IMR-90 (cell line): ENCODE data around the gene TRAF1. TPM values are rescaled to one million over a fixed set of nuclear protein-coding genes. Genes with fewer than 3 reads are reported as not detected.

Source experiments
- ATAC-seq: fragments of 200-7000 bp; cut with Tn5 transposase; 2 replicates; pipeline ENCODE4 v1.9.1; 2020; ENCODE audit warnings: low read depth, mild to moderate bottlenecking, moderate library complexity
- BruUV-seq: library from RNA; stranded (reverse); fragments of 400-500 nt; replicated peaks from 2 replicates; lab custom pipeline; 2021; lab: Mats Ljungman, UMichigan
- CTCF ChIA-PET: fragments of 300-600 bp; formaldehyde crosslinking; extraction: SDS; loops from one replicate; lab custom pipeline; 2021; ENCODE audit warnings: antibody characterized with exemption; lab: Yijun Ruan, JAX
- POLR2A ChIA-PET: fragments of 300-600 bp; sonication (Branson Sonifier 250); formaldehyde crosslinking; loops from one replicate; lab custom pipeline; 2022; ENCODE audit warnings: antibody characterized with exemption; ENCODE audit not compliant: unreplicated experiment; lab: Charles Lee
- DNase-seq: peaks from one replicate; pipeline ENCODE4 v3.0.0; 2013
- H2AFZ ChIP-seq: replicated peaks from 2 replicates; pipeline ENCODE3; 2013; ENCODE audit warnings: low read length, mild to moderate bottlenecking; ENCODE audit not compliant: poor library complexity
- H2AK5ac ChIP-seq: 2 replicates; pipeline ENCODE4 v1.6.1; 2013; ENCODE audit warnings: low read depth, low read length, inconsistent platforms
- H2AK9ac ChIP-seq: replicated peaks from 2 replicates; pipeline ENCODE3; 2013; ENCODE audit warnings: mild to moderate bottlenecking, low read depth, low read length, moderate library complexity; ENCODE audit not compliant: poor library complexity
- H2BK120ac ChIP-seq: 2 replicates; pipeline ENCODE4 v1.6.1; 2013; ENCODE audit warnings: low read depth, low read length, inconsistent platforms
- H2BK15ac ChIP-seq: 3 replicates; pipeline ENCODE4 v1.6.1; 2013; ENCODE audit warnings: low read depth, low read length, inconsistent platforms
- H2BK20ac ChIP-seq: 2 replicates; pipeline ENCODE4 v1.6.1; 2013; ENCODE audit warnings: low read depth, mild to moderate bottlenecking, inconsistent platforms, low read length, moderate library complexity
- H2BK5ac ChIP-seq: 2 replicates; pipeline ENCODE4 v1.6.1; 2013; ENCODE audit warnings: mild to moderate bottlenecking, low read depth, low read length, inconsistent platforms; ENCODE audit not compliant: poor library complexity, severe bottlenecking
- H3K14ac ChIP-seq: replicated peaks from 2 replicates; pipeline ENCODE4 v1.6.1; 2013; ENCODE audit warnings: low read depth, low read length, inconsistent platforms
- H3K18ac ChIP-seq: 2 replicates; pipeline ENCODE4 v1.6.1; 2013; ENCODE audit warnings: low read depth, low read length, control low read depth
- H3K23ac ChIP-seq: 2 replicates; pipeline ENCODE4 v1.6.1; 2013; ENCODE audit warnings: low read depth, low read length, inconsistent platforms
- H3K27ac ChIP-seq: 2 replicates; pipeline ENCODE4 v1.5.1; 2013; ENCODE audit warnings: mild to moderate bottlenecking, control low read depth, low read length; ENCODE audit not compliant: insufficient read depth
- H3K27me3 ChIP-seq: 2 replicates; pipeline ENCODE4 v1.6.1; 2013; ENCODE audit warnings: low read length; ENCODE audit not compliant: control insufficient read depth, insufficient read depth
- H3K36me3 ChIP-seq: 2 replicates; pipeline ENCODE4 v1.6.1; 2013; ENCODE audit warnings: low read length, mixed read lengths; ENCODE audit not compliant: control insufficient read depth, insufficient read depth
- H3K4ac ChIP-seq: 2 replicates; pipeline ENCODE4 v1.6.1; 2013; ENCODE audit warnings: low read depth, low read length, inconsistent platforms
- H3K4me1 ChIP-seq: 2 replicates; pipeline ENCODE4 v1.6.1; 2013; ENCODE audit warnings: low read length, mixed read lengths; ENCODE audit not compliant: control insufficient read depth, insufficient read depth
- H3K4me2 ChIP-seq: 2 replicates; pipeline ENCODE4 v1.6.1; 2013; ENCODE audit warnings: low read depth, mild to moderate bottlenecking, control low read depth, low read length, moderate library complexity
- H3K4me3 ChIP-seq: 2 replicates; pipeline ENCODE4 v1.5.1; 2013; ENCODE audit warnings: low read depth, mild to moderate bottlenecking, control low read depth, low read length, moderate library complexity; ENCODE audit not compliant: insufficient read depth
- H3K56ac ChIP-seq: 2 replicates; pipeline ENCODE4 v1.6.1; 2013; ENCODE audit warnings: low read length, inconsistent platforms; ENCODE audit not compliant: insufficient read depth; ENCODE audit errors: extremely low read depth
- H3K79me1 ChIP-seq, 2 experiments: 2 replicates each; pipeline ENCODE4 v1.6.1; 2013; ENCODE audit warnings: low read length in 2 of 2, inconsistent platforms in 1 of 2, low read depth in 1 of 2
- H3K9ac ChIP-seq: 2 replicates; pipeline ENCODE4 v1.6.1; 2013; ENCODE audit warnings: low read depth, low read length, control low read depth
- H3K9me1 ChIP-seq: 2 replicates; pipeline ENCODE4 v1.6.1; 2013; ENCODE audit warnings: low read length, inconsistent platforms; ENCODE audit not compliant: insufficient read depth
- H3K9me3 ChIP-seq: 2 replicates; pipeline ENCODE4 v1.6.1; 2013; ENCODE audit warnings: low read length; ENCODE audit not compliant: control insufficient read depth, insufficient read depth
- H4K20me1 ChIP-seq: 2 replicates; pipeline ENCODE4 v1.6.1; 2013; ENCODE audit warnings: low read length, inconsistent platforms; ENCODE audit not compliant: insufficient read depth
- H4K5ac ChIP-seq: 2 replicates; pipeline ENCODE4 v1.6.1; 2013; ENCODE audit warnings: mild to moderate bottlenecking, low read depth, low read length, control low read depth
- H4K8ac ChIP-seq, 2 experiments: 2 replicates each; pipeline ENCODE4 v1.6.1; 2013; ENCODE audit warnings: low read depth in 2 of 2, low read length in 2 of 2, control low read depth in 1 of 2, inconsistent platforms in 1 of 2
- H4K91ac ChIP-seq: 2 replicates; pipeline ENCODE4 v1.6.1; 2013; ENCODE audit warnings: low read depth, low read length, inconsistent platforms; ENCODE audit not compliant: insufficient read depth
- BHLHE40 ChIP-seq: fragments of 150-350 bp; IDR thresholded peaks from 2 replicates; pipeline ENCODE4 v1.6.1; 2016; ENCODE audit warnings: mild to moderate bottlenecking, low read depth, low read length
- MAFK ChIP-seq: IDR thresholded peaks from 2 replicates; pipeline ENCODE4 v1.6.1; 2012; ENCODE audit warnings: low read depth, low read length, improper control_type of control experiment
- POLR2A ChIP-seq: IDR thresholded peaks from 2 replicates; pipeline ENCODE4 v1.6.1; 2012; ENCODE audit warnings: mild to moderate bottlenecking, low read depth, low read length
- RFX5 ChIP-seq: IDR thresholded peaks from 2 replicates; pipeline ENCODE4 v1.8.0; 2012; ENCODE audit warnings: low read depth, mild to moderate bottlenecking, low read length, moderate library complexity
- whole genome bisulfite sequencing, 2 experiments: methylation state at CpG; one replicate each; pipeline versions ENCODE4 v1.1.5 to v1.1.7; 2013; ENCODE audit warnings: missing lambda C conversion rate in 2 of 2; ENCODE audit not compliant: insufficient read length in 1 of 2; ENCODE audit errors: extremely low coverage in 2 of 2; 5-methylcytosine and 5-hydroxymethylcytosine counted together
- dilution Hi-C: fragments of 300-500 bp; cut with HindIII; formaldehyde crosslinking; loops from one replicate; pipeline ENCODE4 v1.14.3; 2018; ENCODE audit warnings: low sequenced_read_pairs; ENCODE audit not compliant: unreplicated experiment
- in situ Hi-C: fragments of 300-500 bp; cut with MboI; formaldehyde crosslinking; loops from 3 replicates; pipeline ENCODE4 v1.14.3; 2019; ENCODE audit warnings: low sequenced_read_pairs, inconsistent platforms, mixed read lengths
- intact Hi-C: fragments of 100-400 bp; cut with micrococcal nuclease; formaldehyde crosslinking; loops from 2 replicates; pipeline ENCODE4 v1.10.0; 2022
- polyA plus RNA-seq, 3 experiments: library from polyadenylated mRNA; depleted of rRNA; stranded (reverse); fragments of >200 nt; gene quantifications; 2 replicates each; pipeline ENCODE4 v1.2.3, GENCODE V29; 2012; ENCODE audit warnings: low replicate concordance in 1 of 3
- total RNA-seq: library from RNA; depleted of rRNA; stranded (reverse); fragments of >200 nt; gene quantifications from 2 replicates; pipeline ENCODE4 v1.2.3, GENCODE V29; 2012
- TF ChIP-seq, protein P1 (sequence below): conservative IDR thresholded peaks from 2 replicates; pipeline ENCODE4 v1.5.1; 2012; ENCODE audit warnings: mild to moderate bottlenecking, low read depth, low read length, improper control_type of control experiment
- TF ChIP-seq, protein P2 (sequence below): fragments of 150-350 bp; IDR thresholded peaks from 2 replicates; pipeline ENCODE4 v1.6.1; 2016; ENCODE audit warnings: low read depth, mild to moderate bottlenecking, low read length, moderate library complexity, borderline replicate concordance

Gene TRAF1
- total and polyA plus RNA-seq, 2 of the 4 experiments (the other 2 are of a cell fraction), result 3.9 to 4.1 TPM

DNA sequence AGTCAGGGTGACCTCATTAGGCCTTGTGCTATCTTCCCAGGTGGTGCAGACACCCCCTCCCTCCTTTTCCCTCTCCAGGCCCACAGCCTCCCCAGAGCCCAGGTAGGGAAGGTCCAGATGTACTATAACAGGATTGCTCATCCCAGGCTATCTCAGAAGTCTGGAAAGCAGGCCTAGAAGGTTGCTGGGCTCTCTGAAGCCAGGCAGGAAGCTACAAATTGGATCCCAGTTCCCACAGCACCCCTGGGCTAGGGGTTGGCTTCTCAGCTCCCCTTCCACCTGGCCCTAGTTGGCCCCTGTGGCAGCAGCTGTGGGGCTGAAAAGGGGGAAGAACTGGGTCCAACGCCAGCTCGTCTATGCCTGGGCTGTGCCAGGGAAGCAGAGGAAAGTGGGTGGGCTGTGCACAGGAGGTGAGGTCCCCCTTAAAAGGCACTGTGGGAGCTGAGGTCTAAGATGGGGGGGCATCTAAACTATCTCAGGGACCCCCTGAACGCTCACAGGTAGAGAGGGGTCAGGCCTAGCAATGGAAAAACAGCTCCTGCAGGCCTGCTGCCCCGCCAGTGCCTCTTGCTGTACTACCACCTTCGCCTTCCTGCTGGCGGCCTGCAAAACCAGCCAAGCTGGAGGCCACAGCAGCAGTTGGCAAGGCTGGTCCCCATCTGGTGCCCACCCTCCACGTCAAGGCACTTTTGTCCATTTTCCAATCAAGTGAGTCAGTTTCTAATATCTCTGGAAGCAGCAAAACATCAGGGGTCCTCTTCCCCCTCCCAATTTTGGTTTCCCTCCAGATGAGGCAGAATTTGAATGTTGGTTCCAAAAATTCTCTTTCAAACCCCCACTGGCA, 70.5 kb downstream of the TRAF1 start:
- DNase-seq (no peak), ATAC-seq (no peak)
- TF ChIP-seq BHLHE40 (no peak), MAFK (no peak), POLR2A (no peak), RFX5 (no peak)
- TF ChIP-seq, protein P1, sequence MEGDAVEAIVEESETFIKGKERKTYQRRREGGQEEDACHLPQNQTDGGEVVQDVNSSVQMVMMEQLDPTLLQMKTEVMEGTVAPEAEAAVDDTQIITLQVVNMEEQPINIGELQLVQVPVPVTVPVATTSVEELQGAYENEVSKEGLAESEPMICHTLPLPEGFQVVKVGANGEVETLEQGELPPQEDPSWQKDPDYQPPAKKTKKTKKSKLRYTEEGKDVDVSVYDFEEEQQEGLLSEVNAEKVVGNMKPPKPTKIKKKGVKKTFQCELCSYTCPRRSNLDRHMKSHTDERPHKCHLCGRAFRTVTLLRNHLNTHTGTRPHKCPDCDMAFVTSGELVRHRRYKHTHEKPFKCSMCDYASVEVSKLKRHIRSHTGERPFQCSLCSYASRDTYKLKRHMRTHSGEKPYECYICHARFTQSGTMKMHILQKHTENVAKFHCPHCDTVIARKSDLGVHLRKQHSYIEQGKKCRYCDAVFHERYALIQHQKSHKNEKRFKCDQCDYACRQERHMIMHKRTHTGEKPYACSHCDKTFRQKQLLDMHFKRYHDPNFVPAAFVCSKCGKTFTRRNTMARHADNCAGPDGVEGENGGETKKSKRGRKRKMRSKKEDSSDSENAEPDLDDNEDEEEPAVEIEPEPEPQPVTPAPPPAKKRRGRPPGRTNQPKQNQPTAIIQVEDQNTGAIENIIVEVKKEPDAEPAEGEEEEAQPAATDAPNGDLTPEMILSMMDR, result no peak
- TF ChIP-seq, protein P2, sequence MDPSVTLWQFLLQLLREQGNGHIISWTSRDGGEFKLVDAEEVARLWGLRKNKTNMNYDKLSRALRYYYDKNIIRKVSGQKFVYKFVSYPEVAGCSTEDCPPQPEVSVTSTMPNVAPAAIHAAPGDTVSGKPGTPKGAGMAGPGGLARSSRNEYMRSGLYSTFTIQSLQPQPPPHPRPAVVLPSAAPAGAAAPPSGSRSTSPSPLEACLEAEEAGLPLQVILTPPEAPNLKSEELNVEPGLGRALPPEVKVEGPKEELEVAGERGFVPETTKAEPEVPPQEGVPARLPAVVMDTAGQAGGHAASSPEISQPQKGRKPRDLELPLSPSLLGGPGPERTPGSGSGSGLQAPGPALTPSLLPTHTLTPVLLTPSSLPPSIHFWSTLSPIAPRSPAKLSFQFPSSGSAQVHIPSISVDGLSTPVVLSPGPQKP, result no peak
- H3K9me1 ChIP-seq, result no peaks in the 10 kb centered on the region; the same call in 1 of the 2 replicates
- ChIA-PET POLR2A (no interaction called here), CTCF (no interaction called here)
- H4K20me1 ChIP-seq, result no peaks in the 10 kb centered on the region
- no peak overlapping the region for H2BK5ac ChIP-seq
- no peak overlapping the region for H3K4me2 ChIP-seq
- no TSS peak for BruUV-seq
- no peak overlapping the region for H2BK120ac ChIP-seq
- H3K18ac ChIP-seq, result no peak overlapping the region
- H3K9me3 ChIP-seq, result no peaks in the 10 kb centered on the region
- dilution Hi-C loops (no loop called here), intact Hi-C loops (no loop called here), in situ Hi-C loops (no loop called here)
- H3K56ac ChIP-seq, result no peak overlapping the region
- H3K4me3 ChIP-seq, result no peak overlapping the region
- no peaks in the 10 kb centered on the region for H3K4me1 ChIP-seq
- no peak overlapping the region for H2AK5ac ChIP-seq
- no peak overlapping the region for H4K91ac ChIP-seq
- H2AFZ ChIP-seq, result no peak overlapping the region
- H4K5ac ChIP-seq, result no peak overlapping the region
- no peaks in the 10 kb centered on the region for H3K27me3 ChIP-seq
- no peak overlapping the region for H3K4ac ChIP-seq
- no peak overlapping the region for H3K27ac ChIP-seq
- H2AK9ac ChIP-seq, result no peak overlapping the region
- H3K9ac ChIP-seq, result no peak overlapping the region
- no peak overlapping the region for H2BK15ac ChIP-seq
- H3K23ac ChIP-seq, result no peak overlapping the region
- WGBS, 2 experiments, result 100% methylated on average over 1 of the region's 7 CpGs; no CpG with 5 or more reads in 1 of the 2 experiments
- no peak overlapping the region for H3K14ac ChIP-seq
- no peak overlapping the region for H2BK20ac ChIP-seq
- peaks cover 28% of the 10 kb centered on the region for H3K36me3 ChIP-seq
- H4K8ac ChIP-seq, result no peak overlapping the region
- H3K79me1 ChIP-seq, result no peaks in the 10 kb centered on the region
